ENCODE results near the gene RABL6.

RABL6 gene

GRCh38 chr9:136885950-136886578, 78.3 kb downstream of the RABL6 start, which contains the start of gene TRAF2:
Gene TRAF2, plus strand, starts transcription at chr9:136886516. Its CDS starts 12,225 bp downstream, at chr9:136898741.
- peak; percentile 93 for DNase-seq

- DNase-seq: no peak
Observed at GRCh38 chr9:136886610-136887597, 79.2 kb downstream of the RABL6 start.

GRCh38 chr9:136888454-136888853, 80.7 kb downstream of the RABL6 start:
- no peak for DNase-seq

- no peak for DNase-seq
Observed at GRCh38 chr9:136889858-136890257, 82.1 kb downstream of the RABL6 start.

- no peak for DNase-seq
Observed at GRCh38 chr9:136890661-136891060, 82.9 kb downstream of the RABL6 start.

Measured in NCI-H510A (cell line).